Mucosa of descending colon (tissue), 3 donors: ENCODE data around the gene CABLES2. TPM values are rescaled to one million over a fixed set of nuclear protein-coding genes. Genes with fewer than 3 reads are reported as not detected.

ENCODE experiments used
- ATAC-seq: fragments of 200-7000 bp; cut with Tn5 transposase; one replicate; pipeline ENCODE4 v1.9.1; 2020; ENCODE audit warnings: mild to moderate bottlenecking, moderate library complexity
- DNase-seq, 3 donors: peaks; one replicate each; pipeline ENCODE4 v3.0.0-alpha.2; 2020
- H3K36me3 ChIP-seq: fragments of 200-600 bp; one replicate; pipeline ENCODE4 v1.8.0; 2021; ENCODE audit warnings: low read depth, mild to moderate bottlenecking
- H3K4me1 ChIP-seq: fragments of 200-600 bp; one replicate; pipeline ENCODE4 v1.8.0; 2021; ENCODE audit warnings: low read depth, mild to moderate bottlenecking
- H3K4me3 ChIP-seq: fragments of 200-600 bp; one replicate; pipeline ENCODE4 v1.8.0; 2021; ENCODE audit warnings: mild to moderate bottlenecking
- H3K9me3 ChIP-seq: fragments of 200-600 bp; one replicate; pipeline ENCODE4 v1.8.0; 2021; ENCODE audit warnings: mild to moderate bottlenecking
- CTCF ChIP-seq: fragments of 200-600 bp; IDR thresholded peaks from one replicate; pipeline ENCODE4 v1.8.0; 2022; ENCODE audit warnings: antibody characterized with exemption, mild to moderate bottlenecking
- intact Hi-C, 2 donors: fragments of 100-400 bp; cut with DNase I in 1 of 2; cut with micrococcal nuclease in 1 of 2; formaldehyde crosslinking; loops; one replicate each; pipeline versions ENCODE4 v1.11.0 to v1.11.1; 2022; cut with DNase I, micrococcal nuclease
- total RNA-seq, 3 donors: library from RNA; stranded (reverse); fragmentation: NEBNext Ultra II Directional in 2 of 3; extraction: Animal tissue kit (Norgen Biotek cat#: 25700) in 2 of 3; gene quantifications; one replicate each; pipeline versions ENCODE4 v1.2.1 to v1.2.4, GENCODE V29; 2021 to 2023
- donor health status: DM: no; HTN: no; CAD: no; lungs with moderate emphysema.
- donor health status: DM: no; HTN: no; CAD: no.
- donor health status: DM: no; HTN: yes; CAD: no.

Gene CABLES2
- total RNA-seq, 3 donors from 2014 or later = 5.4 to 9.3 (median 6.6) TPM

- Histone ChIP-seq H3K9me3 (no peaks in the 10 kb centered on the region), H3K36me3 (no peaks in the 10 kb centered on the region), H3K4me1 (peaks cover 22% of the 10 kb centered on the region), H3K4me3 (no peak overlapping the region)
- DNase-seq (peak in 1 of 3 donors; percentile 38), ATAC-seq (no peak)
- intact Hi-C loops = loop anchor here (5.0 kb wide), 1 partner anchor 86 kb away; the partner anchor contains the start of gene ADRM1 (in 2 of the 2)
- no peak for TF ChIP-seq CTCF
These were observed 19.0 kb downstream of the CABLES2 start for GRCh38 chr20:62387933-62388635.

GRCh38 chr20:62387219-62387913 lies 19.7 kb downstream of the CABLES2 start:
- Histone ChIP-seq H3K36me3 (no peaks in the 10 kb centered on the region), H3K4me1 (peaks cover 25% of the 10 kb centered on the region), H3K9me3 (no peaks in the 10 kb centered on the region), H3K4me3 (peak overlapping the region; percentile 98)
- intact Hi-C loops = loop anchor here (5.0 kb wide), 1 partner anchor 85 kb away; the partner anchor contains the start of gene ADRM1 (in 2 of the 2)
- ATAC-seq = no peak
- peak in 1 of 3 donors; percentile 32 for DNase-seq
- TF ChIP-seq CTCF = no peak

- intact Hi-C loops = loop anchor here (5.0 kb wide), 1 partner anchor 84 kb away; the partner anchor contains the start of gene ADRM1 (in 2 of the 2)
- ATAC-seq = peak; percentile 95
- TF ChIP-seq CTCF = no peak
- DNase-seq = peak; percentile 94 to 97 (median 96)
- Histone ChIP-seq H3K4me3 (peak within 1 kb of the TSS; percentile 98), H3K9me3 (no peaks in the 10 kb centered on the region), H3K4me1 (peaks cover 26% of the 10 kb centered on the region), H3K36me3 (no peaks in the 10 kb centered on the region)
These were observed 20.5 kb downstream of the CABLES2 start, which contains the start of gene RPS21 for GRCh38 chr20:62386383-62387218. Gene RPS21, plus strand, starts transcription at chr20:62387103. Its CDS starts 236 bp downstream, at chr20:62387339.

- peak; percentile 68 for ATAC-seq
- H3K9me3 ChIP-seq = no peaks in the 10 kb centered on the region
- peak; percentile 80 for TF ChIP-seq CTCF
- peak in 2 of 3 donors; percentile 87 to 91 for DNase-seq
- no peaks in the 10 kb centered on the region for H3K36me3 ChIP-seq
- intact Hi-C loops = no loop called here
- H3K4me1 ChIP-seq = peaks cover 18% of the 10 kb centered on the region
- no peak overlapping the region for H3K4me3 ChIP-seq
These were observed 24.5 kb downstream of the CABLES2 start for GRCh38 chr20:62382306-62383198.
